H54 (cell line): ENCODE data around the gene KCNQ1.

Experiments used
- DNase-seq: peaks from one replicate; pipeline ENCODE4 v3.0.0; 2011; ENCODE audit warnings: low spot score, mixed read lengths; ENCODE audit not compliant: insufficient read length
- FAIRE-seq: peaks from 3 replicates; lab custom pipeline; 2011; peaks lifted over from hg19 to GRCh38; lab: Jason Lieb, UNC
- POLR2A ChIP-seq: IDR thresholded peaks from 2 replicates; pipeline ENCODE4 v1.6.1; 2011; ENCODE audit warnings: low read depth, mild to moderate bottlenecking, low read length

The KCNQ1 gene

DNA sequence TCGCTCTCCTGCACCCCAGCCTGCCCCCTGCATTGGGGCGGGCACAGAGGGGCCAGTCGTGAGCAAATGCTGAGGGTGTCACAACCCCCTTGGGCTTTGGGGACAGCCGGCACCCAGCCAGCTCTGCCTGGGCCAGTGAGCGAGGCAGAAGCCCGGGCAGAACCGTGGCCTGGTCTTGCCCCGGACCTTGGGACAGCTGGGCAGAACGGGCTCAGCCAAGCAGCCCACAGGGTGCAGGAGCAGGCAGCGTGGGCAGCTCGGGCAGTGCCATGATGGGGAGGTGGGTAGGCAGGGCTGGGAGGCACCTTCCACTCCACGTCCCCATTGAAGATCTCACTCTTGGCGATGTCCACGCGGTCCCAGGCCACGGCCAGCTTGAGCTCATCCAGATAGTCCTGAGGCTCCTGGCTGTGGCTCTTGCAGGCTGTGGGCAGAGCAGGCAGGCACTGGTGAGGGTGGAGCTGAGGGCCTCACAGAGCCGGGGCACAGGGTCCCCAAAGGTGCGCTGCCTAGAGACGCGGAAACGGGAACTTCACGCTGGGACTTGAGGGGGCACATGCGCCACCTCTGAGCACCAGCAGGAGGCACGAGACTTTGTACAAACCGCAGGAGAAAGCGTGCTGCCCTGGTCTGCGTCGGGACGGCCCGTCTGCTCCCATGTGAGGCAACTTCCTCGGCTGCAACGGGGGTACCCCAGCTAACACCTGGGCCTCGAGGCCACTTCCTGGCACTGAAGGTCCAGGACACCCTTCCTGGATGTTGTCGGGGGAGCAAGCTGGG lies 29.0 kb upstream of the KCNQ1 start:
- DNase-seq = no peak
- no peak for TF ChIP-seq POLR2A

DNA sequence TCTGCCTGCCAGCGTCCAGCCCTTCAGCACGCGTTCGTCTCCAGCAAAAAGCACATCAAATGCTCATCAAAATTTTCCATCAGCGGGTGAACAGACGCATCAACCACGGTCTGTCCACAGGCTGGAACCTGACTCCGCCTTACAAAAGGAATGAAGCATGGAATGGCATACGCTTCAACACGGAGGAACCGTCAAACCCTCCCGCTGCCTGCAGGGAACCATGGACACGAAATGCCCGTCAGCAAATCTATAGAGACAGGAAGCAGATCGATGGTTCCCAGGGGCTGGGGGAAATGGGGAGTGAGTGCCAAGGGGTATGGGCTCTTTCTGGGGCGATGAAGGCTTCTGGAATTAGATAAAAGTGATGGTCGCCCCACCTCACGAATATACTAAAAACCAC lies 28.0 kb upstream of the KCNQ1 start:
- no peak for FAIRE-seq
- DNase-seq = no peak
- no peak for TF ChIP-seq POLR2A

More for the DNA sequence above, 29.0 kb upstream of the KCNQ1 start:
- FAIRE-seq = no peak

DNA sequence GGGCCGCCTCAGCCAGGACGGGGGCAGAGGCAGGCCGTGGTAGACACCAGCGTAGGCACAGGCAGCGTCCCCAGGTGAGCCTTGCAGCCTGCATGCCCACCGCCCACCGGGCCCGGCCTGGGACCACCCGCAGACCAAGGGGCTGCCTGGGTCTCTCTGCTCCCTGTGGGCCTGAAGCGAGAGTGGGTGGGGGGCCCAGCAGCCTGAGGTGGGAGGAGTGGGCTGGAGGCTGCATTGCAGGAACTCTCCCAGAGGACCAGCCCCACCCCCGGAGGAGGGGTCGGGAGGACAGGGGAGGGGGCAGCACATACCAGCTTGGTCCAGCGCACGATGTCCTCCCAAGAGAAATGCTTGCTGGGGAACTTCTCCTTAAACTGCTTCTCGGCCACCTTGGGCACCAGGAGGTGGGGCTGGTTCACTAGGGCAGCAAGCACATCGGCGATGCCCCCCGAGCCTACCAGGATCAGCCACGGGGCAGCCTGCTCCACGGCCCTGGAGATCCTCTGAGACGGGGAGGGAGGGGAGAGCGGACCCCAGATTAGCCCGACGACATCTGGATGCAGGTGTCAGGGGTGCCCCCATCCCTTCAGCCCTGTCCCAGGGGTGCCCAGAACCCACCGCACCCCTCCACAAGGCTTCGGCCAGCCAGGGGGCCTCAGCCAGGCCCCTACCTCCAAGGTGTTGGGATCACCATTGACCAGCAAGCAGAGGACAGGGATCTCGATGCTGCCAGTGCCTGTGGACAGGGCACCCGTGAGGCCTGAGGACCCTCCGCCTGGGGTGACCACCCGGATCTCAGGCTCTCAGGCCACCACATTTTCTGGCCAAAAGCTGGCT lies 26.7 kb upstream of the KCNQ1 start:
- no peak for DNase-seq
- no peak for TF ChIP-seq POLR2A
- no peak for FAIRE-seq

- no peak for FAIRE-seq
- no peak for DNase-seq
- TF ChIP-seq POLR2A = no peak
Observed at GRCh38 chr11:2418693-2419360, 26.0 kb upstream of the KCNQ1 start.

- no peak for TF ChIP-seq POLR2A
- DNase-seq (peak; percentile 96), FAIRE-seq (no peak)
Observed at GRCh38 chr11:2419638-2420501, 24.9 kb upstream of the KCNQ1 start.

GRCh38 chr11:2420502-2421225 lies 24.1 kb upstream of the KCNQ1 start:
- FAIRE-seq (no peak), DNase-seq (peak; percentile 93)
- no peak for TF ChIP-seq POLR2A

- no peak for TF ChIP-seq POLR2A
- no peak for FAIRE-seq
- DNase-seq = no peak
Observed at GRCh38 chr11:2421226-2421994, 23.4 kb upstream of the KCNQ1 start.

GRCh38 chr11:2421996-2422395 lies 22.8 kb upstream of the KCNQ1 start:
- FAIRE-seq (no peak), DNase-seq (no peak)
- no peak for TF ChIP-seq POLR2A

DNA sequence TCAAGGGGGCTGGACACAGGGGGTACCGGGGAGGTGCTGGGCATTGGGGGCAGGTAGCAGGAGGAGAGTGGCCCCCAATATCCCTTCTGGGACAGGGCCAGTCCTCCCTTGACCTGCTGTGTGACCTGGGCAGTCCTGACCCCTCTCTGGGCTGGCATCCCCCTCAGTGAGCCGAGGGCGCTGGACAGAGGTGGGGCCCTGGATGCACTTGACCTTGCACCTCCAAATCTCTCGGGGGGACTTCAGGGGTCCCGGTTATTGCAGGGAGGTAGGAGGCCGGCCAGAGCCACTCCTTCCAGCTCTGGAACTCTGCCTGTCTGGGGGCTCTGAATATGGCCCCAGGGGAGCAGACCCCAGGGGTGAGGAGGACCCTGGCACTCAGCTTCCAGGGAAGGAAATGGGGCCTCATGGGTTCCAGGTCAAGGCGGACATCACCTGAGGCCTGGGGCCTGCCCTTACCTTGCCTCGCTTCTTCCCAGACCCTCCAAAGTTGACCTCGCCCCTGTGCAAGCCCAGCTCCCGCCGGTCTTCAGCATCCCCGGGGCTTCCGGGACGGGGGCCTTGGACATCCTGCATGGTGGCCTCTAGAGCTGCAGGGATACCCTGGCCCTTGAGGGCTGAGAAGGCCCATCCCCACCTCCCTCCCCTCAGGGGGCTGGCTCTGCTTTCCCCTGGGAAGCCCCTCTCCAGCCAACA lies 22.2 kb upstream of the KCNQ1 start:
- TF ChIP-seq POLR2A = no peak
- DNase-seq (no peak), FAIRE-seq (no peak)

DNA sequence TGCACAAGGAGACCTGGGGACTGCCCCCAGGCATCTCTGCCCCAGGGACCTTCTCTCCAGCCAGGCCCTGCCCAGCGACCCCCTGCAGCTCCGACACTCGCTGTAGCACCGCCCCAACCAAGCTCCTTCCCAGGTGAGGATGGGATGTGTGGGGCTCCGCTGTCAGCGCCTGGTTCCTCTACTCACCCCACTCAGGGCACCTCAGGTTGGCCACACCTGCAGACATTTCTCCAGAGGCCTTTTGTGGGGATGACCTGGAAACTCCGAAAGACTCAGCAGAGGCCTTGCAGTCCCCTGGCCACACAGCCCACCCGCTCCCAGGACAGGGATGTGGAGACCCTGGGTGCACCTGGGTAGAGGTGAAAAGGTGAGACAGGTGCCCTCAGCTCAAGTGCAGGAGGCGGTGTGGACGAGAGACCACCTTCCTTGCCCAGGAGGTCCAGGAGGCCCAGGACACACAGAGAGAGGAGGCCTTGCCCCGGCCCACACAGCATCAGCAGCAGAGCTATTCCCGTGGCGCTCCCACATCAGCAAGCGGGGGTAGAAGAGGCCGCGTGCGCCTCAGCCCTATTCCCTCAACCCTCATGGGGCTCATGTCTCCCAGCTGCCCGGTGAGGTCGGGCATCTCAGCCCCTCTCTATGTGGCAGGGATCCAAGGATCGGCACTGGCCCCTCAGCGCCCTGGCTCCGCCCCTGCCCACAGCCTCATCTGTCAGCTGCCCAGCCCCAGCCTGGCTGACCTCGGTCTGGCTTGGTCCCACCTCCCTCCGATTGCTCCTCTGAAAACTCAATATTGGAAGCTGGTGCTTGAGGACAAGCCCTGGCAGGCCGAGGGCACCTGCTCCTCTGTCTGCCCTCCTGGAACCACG lies 21.4 kb upstream of the KCNQ1 start:
- no peak for DNase-seq
- no peak for FAIRE-seq
- TF ChIP-seq POLR2A = no peak
